22Rv1 (cell line): Measurements from ENCODE around the gene ZG16.
"Not testable (repeated sequence)": the region's sequence is repeated elsewhere in the genome, so short reads cannot be mapped to it uniquely, and the experiment has no call there.

ENCODE experiments used
- CTCF ChIP-seq: fragments of 450-650 bp; IDR thresholded peaks from 2 replicates; pipeline ENCODE4 v1.5.1; 2017; ENCODE audit warnings: mild to moderate bottlenecking
- ZFX ChIP-seq: fragments of 450-650 bp; IDR thresholded peaks from 2 replicates; pipeline ENCODE4 v1.6.1; 2017; ENCODE audit warnings: antibody characterized with exemption, borderline replicate concordance

GRCh38 chr16:29746518-29746917 lies 31.5 kb upstream of the ZG16 start:
- TF ChIP-seq CTCF, ZFX: not testable (repeated sequence)
